ENCODE data around the gene EHD4.

The EHD4 gene

DNA sequence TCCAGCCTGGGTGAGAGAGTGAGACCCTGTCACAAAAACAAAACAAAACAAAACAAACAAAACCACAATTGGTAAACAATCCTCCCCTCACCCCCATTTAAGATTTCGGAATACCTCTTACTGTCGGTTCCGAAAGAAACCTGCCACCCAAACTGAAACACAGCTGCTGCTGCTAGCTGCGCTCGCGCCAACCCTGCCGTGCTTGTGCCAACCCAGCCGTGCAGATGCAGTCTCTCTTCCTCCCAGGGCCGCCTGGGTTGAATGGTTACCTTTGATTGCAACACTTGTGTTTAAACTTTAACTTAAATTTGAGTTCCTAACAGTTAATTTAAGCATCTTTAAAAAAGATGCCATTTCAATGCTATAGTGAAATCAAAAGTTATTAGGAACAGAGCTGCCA is 50.0 kb downstream of the EHD4 start:
- no peak for DNase-seq (ENCODE audit: insufficient read length, low spot score)
- FAIRE-seq, result no peak

- FAIRE-seq, result no peak
- no peak for DNase-seq (ENCODE audit: insufficient read length, low spot score)
Observed at GRCh38 chr15:41921639-41922038, 50.7 kb downstream of the EHD4 start.

- FAIRE-seq, result no peak
- no peak for DNase-seq (ENCODE audit: insufficient read length, low spot score)
Observed at GRCh38 chr15:41921167-41921566, 51.2 kb downstream of the EHD4 start.

- DNase-seq (ENCODE audit: insufficient read length, low spot score) (no peak), FAIRE-seq (no peak)
Observed at GRCh38 chr15:41919954-41920538, 52.3 kb downstream of the EHD4 start.

- no peak for DNase-seq (ENCODE audit: insufficient read length, low spot score)
- no peak for FAIRE-seq
Observed at GRCh38 chr15:41919201-41919820, 53.0 kb downstream of the EHD4 start.

GRCh38 chr15:41918506-41919126 is 53.7 kb downstream of the EHD4 start:
- no peak for DNase-seq (ENCODE audit: insufficient read length, low spot score)

GRCh38 chr15:41917767-41918430 is 54.5 kb downstream of the EHD4 start:
- FAIRE-seq, result no peak
- DNase-seq (ENCODE audit: insufficient read length, low spot score), result no peak

More at GRCh38 chr15:41918506-41919126, 53.7 kb downstream of the EHD4 start:
- no peak for FAIRE-seq

- no peak for DNase-seq (ENCODE audit: insufficient read length, low spot score)
- no peak for FAIRE-seq
Observed at GRCh38 chr15:41915255-41915994, 56.9 kb downstream of the EHD4 start.

GRCh38 chr15:41914411-41914810 is 57.9 kb downstream of the EHD4 start:
- no peak for FAIRE-seq

DNA sequence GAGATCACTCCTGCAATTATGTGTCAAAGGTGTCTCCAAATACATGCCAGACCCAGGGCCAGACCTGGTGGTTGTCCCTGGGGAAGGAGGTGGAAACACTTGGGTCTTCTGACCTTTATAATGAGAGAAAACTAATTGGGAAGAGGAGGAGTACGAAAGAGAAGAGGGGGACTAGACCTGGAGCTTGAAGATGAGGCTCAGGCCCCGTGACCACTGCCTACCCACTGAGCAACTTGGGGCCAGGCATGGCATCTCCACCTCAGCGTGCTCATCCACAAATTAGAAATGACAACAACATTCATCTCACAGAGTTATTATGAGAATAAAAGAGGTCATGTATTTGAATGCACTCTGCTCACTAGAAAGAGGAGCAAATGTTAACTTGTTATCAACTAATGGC is 59.1 kb downstream of the EHD4 start:
- no peak for FAIRE-seq

More at GRCh38 chr15:41914411-41914810, 57.9 kb downstream of the EHD4 start:
- DNase-seq (ENCODE audit: insufficient read length, low spot score), result no peak

DNA sequence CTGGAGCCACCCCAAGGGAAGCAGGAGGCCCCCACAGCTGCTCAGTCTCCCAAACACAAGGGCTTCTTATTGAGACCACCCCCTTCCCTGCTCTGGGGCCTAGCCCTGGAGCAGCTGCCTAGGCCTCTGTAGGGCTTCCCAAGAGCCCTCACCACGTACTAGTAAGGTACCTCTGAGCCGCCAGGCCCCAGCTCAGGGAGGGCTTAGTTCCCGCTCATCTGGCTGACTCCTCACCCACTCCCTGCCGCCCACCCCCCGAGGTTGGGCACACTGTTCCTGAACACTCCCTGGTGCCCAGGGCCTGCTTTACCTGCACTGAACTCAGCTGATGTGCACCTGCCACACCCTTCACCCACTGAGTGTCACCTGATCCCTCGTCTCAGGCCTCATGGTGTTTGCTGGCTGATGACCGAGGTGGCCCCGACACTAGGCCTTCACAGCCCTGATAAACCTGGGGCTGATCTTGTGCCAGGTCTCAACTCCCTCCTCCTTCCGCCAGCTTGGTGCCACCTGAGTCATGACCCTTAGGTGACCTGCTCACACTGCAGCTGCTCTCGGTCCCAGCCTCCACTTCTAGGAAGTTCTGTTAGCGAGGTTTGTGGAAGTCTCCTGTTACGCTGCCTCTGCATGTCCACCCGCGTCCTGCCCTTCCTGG is 60.5 kb downstream of the EHD4 start:
- no peak for FAIRE-seq
- no peak for DNase-seq (ENCODE audit: insufficient read length, low spot score)

More for the DNA sequence above, 59.1 kb downstream of the EHD4 start:
- DNase-seq (ENCODE audit: insufficient read length, low spot score), result no peak

- DNase-seq (ENCODE audit: insufficient read length, low spot score) (no peak), FAIRE-seq (no peak)
Observed at GRCh38 chr15:41908736-41909461, 63.5 kb downstream of the EHD4 start.

GRCh38 chr15:41907141-41907540 is 65.2 kb downstream of the EHD4 start:
- DNase-seq (ENCODE audit: insufficient read length, low spot score) (no peak), FAIRE-seq (no peak)

GRCh38 chr15:41906608-41907007 is 65.7 kb downstream of the EHD4 start:
- FAIRE-seq (no peak), DNase-seq (ENCODE audit: insufficient read length, low spot score) (no peak)

GRCh38 chr15:41905036-41905793 is 67.1 kb downstream of the EHD4 start:
- FAIRE-seq (no peak), DNase-seq (ENCODE audit: insufficient read length, low spot score) (no peak)

- FAIRE-seq (peak; percentile 89), DNase-seq (ENCODE audit: insufficient read length, low spot score) (peak; percentile 84)
Observed at GRCh38 chr15:41904541-41905005, 67.8 kb downstream of the EHD4 start.

GRCh38 chr15:41903782-41904181 is 68.6 kb downstream of the EHD4 start:
- no peak for FAIRE-seq
- DNase-seq (ENCODE audit: insufficient read length, low spot score), result no peak

DNA sequence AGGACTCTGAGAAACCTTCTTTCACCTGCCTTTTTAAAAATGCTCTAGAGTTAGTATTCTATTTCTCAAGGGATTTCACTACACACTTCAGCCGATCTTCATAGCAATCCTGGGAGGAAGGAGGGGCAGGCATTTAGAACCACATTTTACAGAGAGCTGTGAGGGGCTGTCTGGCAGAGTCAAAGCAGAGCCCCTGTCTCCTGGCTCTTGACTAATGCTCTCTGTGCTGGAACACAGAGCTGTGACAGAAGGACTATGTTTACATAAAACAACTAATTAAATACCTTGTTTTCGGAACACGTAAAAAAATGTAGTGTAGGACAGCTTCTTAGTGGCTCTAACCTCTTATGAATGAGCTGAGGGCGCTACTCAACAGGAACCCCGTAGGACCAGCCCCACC is 70.9 kb downstream of the EHD4 start:
- FAIRE-seq, result no peak
- DNase-seq (ENCODE audit: insufficient read length, low spot score), result no peak
